Thyroid gland (tissue), 4 donors: Measurements from ENCODE around the gene CCDC88C. TPM values are rescaled to one million over a fixed set of nuclear protein-coding genes. Genes with fewer than 3 reads are reported as not detected.
A peak's percentile ranks its signal among the peaks of the same experiment; 100 is the strongest.

Experiments
- DNase-seq, 2 donors: peaks; one replicate each; pipeline ENCODE4 v3.0.0-alpha.2; 2019
- H3K27ac ChIP-seq, 3 donors: fragments of 200-600 bp; sonication (generic); 1 replicate in 2 of 3; 2 replicates in 1 of 3; pipeline ENCODE4 v1.5.1; 2016 to 2019; ENCODE audit warnings: mild to moderate bottlenecking in 1 of 3, moderate library complexity in 1 of 3
- H3K27me3 ChIP-seq: fragments of 200-600 bp; sonication (generic); one replicate; pipeline ENCODE4 v1.5.1; 2019
- H3K36me3 ChIP-seq, 2 donors: fragments of 200-600 bp; sonication (generic); one replicate each; pipeline ENCODE4 v1.5.1; 2016 to 2019
- H3K4me1 ChIP-seq, 2 donors: fragments of 200-600 bp; sonication (generic); one replicate each; pipeline ENCODE4 v1.5.1; 2017 to 2019
- H3K4me3 ChIP-seq, 3 donors: fragments of 200-600 bp; sonication (generic); replicated peaks in 1 of 3; 1 replicate in 2 of 3; 2 replicates in 1 of 3; pipeline ENCODE4 v1.5.1; 2016; ENCODE audit warnings: mild to moderate bottlenecking in 1 of 3
- H3K9me3 ChIP-seq: fragments of 200-600 bp; sonication (generic); one replicate; pipeline ENCODE4 v1.5.1; 2017
- POLR2A ChIP-seq, 2 donors: fragments of 450-650 bp; IDR thresholded peaks; one replicate each; pipeline ENCODE4 v1.6.1; 2017; ENCODE audit warnings: antibody characterized with exemption in 2 of 2, mild to moderate bottlenecking in 2 of 2, moderate library complexity in 1 of 2
- WGBS, 2 donors: methylation state at CpG; one replicate each; pipeline ENCODE4 v1.1.5; 2017; 5-methylcytosine and 5-hydroxymethylcytosine counted together
- intact Hi-C: fragments of 100-400 bp; cut with DNase I; formaldehyde crosslinking; loops from one replicate; pipeline ENCODE4 v1.15.1; 2023
- total RNA-seq, 4 donors: library from RNA; depleted of rRNA; stranded (reverse); fragments of >200 nt; gene quantifications; one replicate each; pipeline ENCODE4 v1.2.3, GENCODE V29; 2016
- TF ChIP-seq, protein P1 (sequence below), 6 experiments: fragments of 200-600 bp in 3 of 6; fragments of 450-650 bp in 3 of 6; sonication (generic) in 3 of 6; IDR thresholded peaks; one replicate each; pipeline ENCODE4 v1.5.1; 2016 to 2019; ENCODE audit warnings: antibody characterized with exemption in 6 of 6, mild to moderate bottlenecking in 2 of 6, inconsistent platforms in 1 of 6, moderate library complexity in 1 of 6

Gene CCDC88C
- total RNA-seq, 4 donors from 2014 or later, result 3.0 to 6.3 (median 5.8) TPM

DNA sequence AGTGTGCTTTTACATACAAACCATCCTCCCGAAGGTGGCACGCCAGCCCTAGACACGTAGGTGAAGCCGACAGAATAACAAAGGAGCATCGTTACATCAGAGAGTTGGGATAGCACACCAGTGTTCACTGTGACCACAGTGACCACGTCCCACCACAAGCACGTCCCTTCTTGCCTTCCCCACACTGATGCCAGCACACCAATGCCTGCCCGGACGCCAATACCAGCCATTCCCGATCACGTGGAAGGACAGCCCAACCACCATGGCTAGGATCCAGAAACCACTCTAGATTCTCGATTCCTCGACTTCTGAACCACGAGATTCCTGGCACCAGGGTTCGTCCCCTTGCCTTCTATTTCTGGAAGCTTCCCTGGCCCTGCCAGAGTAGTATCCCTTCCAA, 125.1 kb downstream of the CCDC88C start:
- H3K36me3 ChIP-seq, result no peaks in the 10 kb centered on the region
- H3K27me3 ChIP-seq, result no peaks in the 10 kb centered on the region
- peaks cover 0 to 5% of the 10 kb centered on the region in 2 donors for H3K4me1 ChIP-seq
- no peaks in the 10 kb centered on the region for H3K9me3 ChIP-seq
- intact Hi-C loops, result no loop called here
- H3K4me3 ChIP-seq, result no peak overlapping the region
- no peak for DNase-seq
- no peak overlapping the region for H3K27ac ChIP-seq
- TF ChIP-seq POLR2A (IDR thresholded peaks at IDR 0.05), result no peak
- TF ChIP-seq, protein P1, sequence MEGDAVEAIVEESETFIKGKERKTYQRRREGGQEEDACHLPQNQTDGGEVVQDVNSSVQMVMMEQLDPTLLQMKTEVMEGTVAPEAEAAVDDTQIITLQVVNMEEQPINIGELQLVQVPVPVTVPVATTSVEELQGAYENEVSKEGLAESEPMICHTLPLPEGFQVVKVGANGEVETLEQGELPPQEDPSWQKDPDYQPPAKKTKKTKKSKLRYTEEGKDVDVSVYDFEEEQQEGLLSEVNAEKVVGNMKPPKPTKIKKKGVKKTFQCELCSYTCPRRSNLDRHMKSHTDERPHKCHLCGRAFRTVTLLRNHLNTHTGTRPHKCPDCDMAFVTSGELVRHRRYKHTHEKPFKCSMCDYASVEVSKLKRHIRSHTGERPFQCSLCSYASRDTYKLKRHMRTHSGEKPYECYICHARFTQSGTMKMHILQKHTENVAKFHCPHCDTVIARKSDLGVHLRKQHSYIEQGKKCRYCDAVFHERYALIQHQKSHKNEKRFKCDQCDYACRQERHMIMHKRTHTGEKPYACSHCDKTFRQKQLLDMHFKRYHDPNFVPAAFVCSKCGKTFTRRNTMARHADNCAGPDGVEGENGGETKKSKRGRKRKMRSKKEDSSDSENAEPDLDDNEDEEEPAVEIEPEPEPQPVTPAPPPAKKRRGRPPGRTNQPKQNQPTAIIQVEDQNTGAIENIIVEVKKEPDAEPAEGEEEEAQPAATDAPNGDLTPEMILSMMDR (IDR thresholded peaks at IDR 0.05), result no peak
- 93 to 94% methylated on average over 15 of the region's 15 CpGs for WGBS, 2 donors

GRCh38 chr14:91291786-91292405, 125.7 kb downstream of the CCDC88C start:
- 89 to 95% methylated on average over 19 to 21 of the region's 21 CpGs for WGBS, 2 donors
- Histone ChIP-seq H3K9me3 (no peaks in the 10 kb centered on the region), H3K27ac (no peak overlapping the region), H3K4me3 (no peak overlapping the region), H3K4me1 (peaks cover 0 to 5% of the 10 kb centered on the region in 2 donors), H3K36me3 (no peaks in the 10 kb centered on the region), H3K27me3 (no peaks in the 10 kb centered on the region)
- intact Hi-C loops, result no loop called here
- TF ChIP-seq, protein P1 (IDR thresholded peaks at IDR 0.05), result no peak
- no peak for TF ChIP-seq POLR2A (IDR thresholded peaks at IDR 0.05)
- no peak for DNase-seq

DNA sequence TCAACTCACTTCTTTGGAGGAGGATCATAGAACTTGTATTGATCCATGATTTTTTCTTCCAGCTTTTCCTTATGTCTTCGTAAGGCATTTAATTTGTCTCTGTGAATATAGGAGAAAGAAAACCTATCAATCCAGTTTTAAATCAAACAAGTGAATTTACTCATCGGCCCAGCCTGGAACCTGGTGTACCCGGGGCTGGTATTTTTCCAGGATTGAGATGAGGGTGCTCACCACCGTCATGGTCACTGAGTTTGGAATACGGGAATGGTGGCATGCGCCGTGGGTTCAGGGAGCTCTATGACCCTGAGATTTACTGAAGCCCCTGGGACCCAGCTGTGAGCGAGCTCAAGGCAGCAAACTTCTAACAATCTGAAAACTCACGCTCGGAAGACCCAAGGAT, 126.6 kb downstream of the CCDC88C start:
- Histone ChIP-seq H3K4me3 (no peak overlapping the region), H3K27ac (no peak overlapping the region), H3K36me3 (no peaks in the 10 kb centered on the region), H3K4me1 (peaks cover 0 to 5% of the 10 kb centered on the region in 2 donors), H3K9me3 (no peaks in the 10 kb centered on the region), H3K27me3 (no peaks in the 10 kb centered on the region)
- 60 to 80% methylated on average over 7 to 10 of the region's 10 CpGs for WGBS, 2 donors
- DNase-seq, result peak; percentile 51 to 61
- TF ChIP-seq, protein P1 (IDR thresholded peaks at IDR 0.05), result no peak
- no peak for TF ChIP-seq POLR2A (IDR thresholded peaks at IDR 0.05)
- intact Hi-C loops, result no loop called here

DNA sequence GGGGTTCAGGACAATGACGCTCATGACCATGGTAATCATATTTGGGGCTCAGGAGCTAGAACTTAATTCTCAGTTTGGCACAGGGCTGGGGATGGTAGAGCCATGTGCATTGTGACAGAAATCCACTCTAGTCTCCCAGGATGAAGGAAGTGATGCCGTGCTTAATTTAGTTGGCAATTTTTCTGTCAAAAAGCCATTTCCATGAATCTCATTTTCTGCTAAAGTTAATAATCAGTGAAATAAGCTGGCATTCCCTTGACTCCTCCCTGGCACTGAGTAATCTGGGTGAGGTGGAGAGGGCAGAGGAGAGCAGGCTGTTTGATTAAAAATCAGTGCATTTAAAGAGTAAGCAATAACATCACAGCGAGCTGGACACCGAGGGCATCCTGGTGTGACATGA, 128.2 kb downstream of the CCDC88C start:
- no peaks in the 10 kb centered on the region for H3K36me3 ChIP-seq
- intact Hi-C loops, result loop anchor here (5.0 kb wide), 2 partner anchors 112 to 382 kb away; no protein-coding TSS in a partner anchor
- peaks cover 0 to 5% of the 10 kb centered on the region in 2 donors for H3K4me1 ChIP-seq
- H3K27me3 ChIP-seq, result no peaks in the 10 kb centered on the region
- H3K27ac ChIP-seq, result no peak overlapping the region
- H3K9me3 ChIP-seq, result no peaks in the 10 kb centered on the region
- WGBS, 2 donors, result 97 to 99% methylated on average over 4 of the region's 4 CpGs
- TF ChIP-seq POLR2A (IDR thresholded peaks at IDR 0.05), result no peak
- TF ChIP-seq, protein P1 (IDR thresholded peaks at IDR 0.05), result no peak
- H3K4me3 ChIP-seq, result no peak overlapping the region
- DNase-seq, result no peak

DNA sequence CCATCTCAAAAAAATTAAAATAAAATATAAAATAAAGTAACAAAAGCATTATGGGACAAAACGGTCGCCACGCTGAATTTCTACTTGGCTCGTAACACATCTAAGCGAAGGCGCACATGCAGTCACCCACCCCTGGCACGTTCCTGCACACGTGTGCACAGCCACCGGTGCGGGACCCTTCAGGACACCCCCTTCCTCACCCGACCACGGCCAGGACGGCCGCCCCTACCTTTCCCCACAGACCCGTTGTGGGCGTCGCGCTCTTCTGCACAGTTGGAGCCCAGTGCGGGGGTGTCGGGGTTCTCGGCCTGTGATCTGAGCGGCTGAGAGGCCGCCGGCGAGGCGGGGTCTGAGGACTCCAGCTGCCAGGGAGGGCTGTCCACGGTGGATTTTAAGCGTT, 128.7 kb downstream of the CCDC88C start:
- intact Hi-C loops, result loop anchor here (5.0 kb wide), 2 partner anchors 112 to 382 kb away; no protein-coding TSS in a partner anchor
- H3K36me3 ChIP-seq, result no peaks in the 10 kb centered on the region
- no peaks in the 10 kb centered on the region for H3K9me3 ChIP-seq
- no peaks in the 10 kb centered on the region for H3K27me3 ChIP-seq
- WGBS, 2 donors, result 90 to 92% methylated on average over 28 of the region's 28 CpGs
- H3K4me3 ChIP-seq, result no peak overlapping the region
- H3K27ac ChIP-seq, result no peak overlapping the region
- no peak for DNase-seq
- no peak for TF ChIP-seq POLR2A (IDR thresholded peaks at IDR 0.05)
- TF ChIP-seq, protein P1 (IDR thresholded peaks at IDR 0.05), result no peak
- peaks cover 0 to 8% of the 10 kb centered on the region in 2 donors for H3K4me1 ChIP-seq
